Lung (tissue), 12 donors: ENCODE measurements around the gene HAPLN2. TPM values are rescaled to one million over a fixed set of nuclear protein-coding genes. Genes with fewer than 3 reads are reported as not detected.

Experiments used
- ATAC-seq: fragments of 200-7000 bp; cut with Tn5 transposase; one replicate; pipeline ENCODE4 v1.9.1; 2020; ENCODE audit warnings: moderate number of reproducible peaks; ENCODE audit not compliant: insufficient read depth, low FRiP score
- DNase-seq, 3 donors: peaks; one replicate each; pipeline ENCODE4 v3.0.0-alpha.2; 2013 to 2017
- H3K27ac ChIP-seq, 2 donors: one replicate each; pipeline ENCODE4 v1.5.1; 2013; ENCODE audit warnings: mild to moderate bottlenecking in 2 of 2, moderate library complexity in 2 of 2, control low read depth in 1 of 2, inconsistent platforms in 1 of 2, low read depth in 1 of 2, low read length in 1 of 2
- H3K27me3 ChIP-seq, 3 donors: one replicate each; pipeline ENCODE4 v1.5.1; 2013; ENCODE audit warnings: low read length in 2 of 3; ENCODE audit not compliant: control insufficient read depth in 3 of 3, insufficient read depth in 3 of 3
- H3K36me3 ChIP-seq, 4 donors: one replicate each; pipeline ENCODE4 v1.5.1; 2013; ENCODE audit warnings: low read length in 4 of 4, mild to moderate bottlenecking in 1 of 4, moderate library complexity in 1 of 4; ENCODE audit not compliant: control insufficient read depth in 4 of 4, insufficient read depth in 4 of 4
- H3K4me1 ChIP-seq, 5 donors: one replicate each; pipeline ENCODE4 v1.5.1; 2013; ENCODE audit warnings: low read length in 5 of 5, mild to moderate bottlenecking in 2 of 5, moderate library complexity in 1 of 5; ENCODE audit not compliant: control insufficient read depth in 5 of 5, insufficient read depth in 5 of 5
- H3K4me3 ChIP-seq: one replicate; pipeline ENCODE4 v1.5.1; 2013; ENCODE audit warnings: mild to moderate bottlenecking, control low read depth, moderate library complexity
- H3K9ac ChIP-seq, 2 donors: one replicate each; pipeline ENCODE4 v1.5.1; 2013; ENCODE audit warnings: low read length in 2 of 2, control low read depth in 1 of 2; ENCODE audit not compliant: insufficient read depth in 1 of 2
- H3K9me3 ChIP-seq, 4 donors: one replicate each; pipeline ENCODE4 v1.5.1; 2013; ENCODE audit warnings: low read length in 3 of 4, mild to moderate bottlenecking in 1 of 4, moderate library complexity in 1 of 4; ENCODE audit not compliant: control insufficient read depth in 4 of 4, insufficient read depth in 3 of 4
- CTCF ChIP-seq: IDR thresholded peaks from 2 replicates; pipeline ENCODE4 v1.5.1; 2012; ENCODE audit warnings: mild to moderate bottlenecking; ENCODE audit errors: control extremely low read depth, extremely low read depth
- WGBS, 2 donors: extraction: QIAGEN DNeasy Blood & Tissue Kit; methylation state at CpG; one replicate each; pipeline ENCODE4 v1.1.7; 2013; 5-methylcytosine and 5-hydroxymethylcytosine counted together
- polyA plus RNA-seq, 2 donors: library from polyadenylated mRNA; stranded (reverse); fragments of 200-250 nt; gene quantifications; one replicate each; pipeline ENCODE4 v1.2.1, GENCODE V29; 2013
- total RNA-seq, 2 donors: library from RNA; depleted of rRNA in 1 of 2; stranded (reverse); fragments of >200 nt in 1 of 2; gene quantifications; one replicate each; pipeline ENCODE4 v1.2.1, GENCODE V29; 2014 to 2021
- donor health status: control.
- donor health status: control.
- donor health status: Bipolar disorder and iron deficiency.
- donor health status: healthy.
- donor health status: DM: yes; HTN: yes; CAD: no.

Gene HAPLN2
- total and polyA plus RNA-seq, 4 donors = 0.18 to 0.31 (median 0.24) TPM; not detected in 1

GRCh38 chr1:156572663-156573018, 46.6 kb upstream of the HAPLN2 start:
- Histone ChIP-seq H3K27ac (no peak overlapping the region), H3K4me3 (no peak overlapping the region), H3K36me3 (no peaks in the 10 kb centered on the region), H3K9me3 (no peaks in the 10 kb centered on the region), H3K9ac (no peak overlapping the region), H3K27me3 (no peaks in the 10 kb centered on the region), H3K4me1 (peaks cover 0 to 18% (median 6%) of the 10 kb centered on the region in 5 donors)
- no peak for TF ChIP-seq CTCF
- DNase-seq = no peak
- no peak for ATAC-seq
- WGBS, 2 donors = 38 to 41% methylated on average over 10 of the region's 10 CpGs

- no peak for DNase-seq
- Histone ChIP-seq H3K9me3 (no peaks in the 10 kb centered on the region), H3K9ac (no peak overlapping the region), H3K27me3 (no peaks in the 10 kb centered on the region), H3K4me1 (peaks cover 0 to 18% (median 6%) of the 10 kb centered on the region in 5 donors), H3K36me3 (no peaks in the 10 kb centered on the region), H3K4me3 (no peak overlapping the region), H3K27ac (no peak overlapping the region)
- no peak for ATAC-seq
- no peak for TF ChIP-seq CTCF
- 60 to 71% methylated on average over 2 of the region's 2 CpGs for WGBS, 2 donors
These were observed 45.1 kb upstream of the HAPLN2 start for GRCh38 chr1:156574039-156574633.

GRCh38 chr1:156577550-156577949, 41.7 kb upstream of the HAPLN2 start:
- ATAC-seq (no peak), DNase-seq (no peak)
- WGBS, 2 donors = 90 to 94% methylated on average over 3 of the region's 3 CpGs
- Histone ChIP-seq H3K27ac (no peak overlapping the region), H3K4me1 (peaks cover 0 to 2% (median 0%) of the 10 kb centered on the region in 5 donors), H3K36me3 (no peaks in the 10 kb centered on the region), H3K27me3 (no peaks in the 10 kb centered on the region), H3K9ac (no peak overlapping the region), H3K9me3 (no peaks in the 10 kb centered on the region), H3K4me3 (no peak overlapping the region)
- TF ChIP-seq CTCF = no peak

- TF ChIP-seq CTCF = no peak
- no peaks in the 10 kb centered on the region for H3K27me3 ChIP-seq
- H3K27ac ChIP-seq = no peak overlapping the region
- H3K4me1 ChIP-seq = no peaks in the 10 kb centered on the region
- ATAC-seq (no peak), DNase-seq (no peak)
- no peak overlapping the region for H3K4me3 ChIP-seq
- no peaks in the 10 kb centered on the region for H3K9me3 ChIP-seq
- no peaks in the 10 kb centered on the region for H3K36me3 ChIP-seq
- no peak overlapping the region for H3K9ac ChIP-seq
- 56 to 79% methylated on average over 3 to 6 of the region's 7 CpGs for WGBS, 2 donors
These were observed 41.2 kb upstream of the HAPLN2 start for GRCh38 chr1:156578055-156578454.
